Measurements from ENCODE around the gene CEP192.
"Not testable (repeated sequence)": the region's sequence is repeated elsewhere in the genome, so short reads cannot be mapped to it uniquely, and the experiment has no call there.

The CEP192 gene

GRCh38 chr18:12990967-12991820 is at the start of gene CEP192:
TSS of gene CEP192 (plus strand) at chr18:12991362. CDS start at chr18:12999425, 8,063 bp downstream.
- peak; percentile 96 for DNase-seq (ENCODE audit: low read depth)

- no peak for DNase-seq (ENCODE audit: low read depth)
These were observed 47.9 kb upstream of the CEP192 start for GRCh38 chr18:12943215-12943614.

- DNase-seq (ENCODE audit: low read depth) = no peak
These were observed 46.5 kb upstream of the CEP192 start for GRCh38 chr18:12944709-12945108.

GRCh38 chr18:12946549-12947284 is 44.4 kb upstream of the CEP192 start:
- DNase-seq (ENCODE audit: low read depth) = peak; percentile 88

GRCh38 chr18:12947285-12948049 is 43.7 kb upstream of the CEP192 start, which contains the start of gene SEH1L:
TSS of gene SEH1L (plus strand) at chr18:12948011. CDS start at chr18:12948122, 111 bp downstream.
- peak; percentile 94 for DNase-seq (ENCODE audit: low read depth)

GRCh38 chr18:12948050-12948804 is 42.9 kb upstream of the CEP192 start:
- peak; percentile 80 for DNase-seq (ENCODE audit: low read depth)

- DNase-seq (ENCODE audit: low read depth) = no peak
These were observed 32.7 kb upstream of the CEP192 start for GRCh38 chr18:12958478-12958877.

GRCh38 chr18:12960395-12960794 is 30.8 kb upstream of the CEP192 start:
- no peak for DNase-seq (ENCODE audit: low read depth)

- DNase-seq (ENCODE audit: low read depth) = no peak
These were observed 30.2 kb upstream of the CEP192 start for GRCh38 chr18:12960853-12961397.

GRCh38 chr18:12963069-12963468 is 28.1 kb upstream of the CEP192 start:
- DNase-seq (ENCODE audit: low read depth) = no peak

- DNase-seq (ENCODE audit: low read depth) = no peak
These were observed 23.0 kb upstream of the CEP192 start for GRCh38 chr18:12968115-12968514.

GRCh38 chr18:12968619-12969018 is 22.5 kb upstream of the CEP192 start:
- DNase-seq (ENCODE audit: low read depth) = no peak

GRCh38 chr18:12973562-12974213 is 17.5 kb upstream of the CEP192 start:
- DNase-seq (ENCODE audit: low read depth) = no peak

- DNase-seq (ENCODE audit: low read depth) = no peak
These were observed 15.7 kb upstream of the CEP192 start for GRCh38 chr18:12975488-12975887.

- DNase-seq (ENCODE audit: low read depth) = no peak
These were observed 14.9 kb upstream of the CEP192 start for GRCh38 chr18:12976305-12976704.

- DNase-seq (ENCODE audit: low read depth) = not testable (repeated sequence)
These were observed 11.1 kb upstream of the CEP192 start for GRCh38 chr18:12980065-12980464.

- no peak for DNase-seq (ENCODE audit: low read depth)
These were observed 1.6 kb upstream of the CEP192 start for GRCh38 chr18:12989397-12990122.

GRCh38 chr18:12990123-12990475 is 1.1 kb upstream of the CEP192 start:
- no peak for DNase-seq (ENCODE audit: low read depth)

- no peak for DNase-seq (ENCODE audit: low read depth)
These were observed 558 bp upstream of the CEP192 start for GRCh38 chr18:12990641-12990966.

GRCh38 chr18:12991821-12992179 is 638 bp downstream of the CEP192 start:
- no peak for DNase-seq (ENCODE audit: low read depth)

All from GM04504 (cell line).